GM18909 (cell line): ENCODE results near the gene ZBTB3.
"Not testable (repeated sequence)": the region's sequence is repeated elsewhere in the genome, so short reads cannot be mapped to it uniquely, and the experiment has no call there.

Experiments
- ATAC-seq: cut with Tn5 transposase; IDR thresholded peaks from one replicate; pipeline ENCODE4 v1.9.1; 2021; ENCODE audit warnings: mild to moderate bottlenecking; ENCODE audit not compliant: unreplicated experiment, poor library complexity

Gene ZBTB3

DNA sequence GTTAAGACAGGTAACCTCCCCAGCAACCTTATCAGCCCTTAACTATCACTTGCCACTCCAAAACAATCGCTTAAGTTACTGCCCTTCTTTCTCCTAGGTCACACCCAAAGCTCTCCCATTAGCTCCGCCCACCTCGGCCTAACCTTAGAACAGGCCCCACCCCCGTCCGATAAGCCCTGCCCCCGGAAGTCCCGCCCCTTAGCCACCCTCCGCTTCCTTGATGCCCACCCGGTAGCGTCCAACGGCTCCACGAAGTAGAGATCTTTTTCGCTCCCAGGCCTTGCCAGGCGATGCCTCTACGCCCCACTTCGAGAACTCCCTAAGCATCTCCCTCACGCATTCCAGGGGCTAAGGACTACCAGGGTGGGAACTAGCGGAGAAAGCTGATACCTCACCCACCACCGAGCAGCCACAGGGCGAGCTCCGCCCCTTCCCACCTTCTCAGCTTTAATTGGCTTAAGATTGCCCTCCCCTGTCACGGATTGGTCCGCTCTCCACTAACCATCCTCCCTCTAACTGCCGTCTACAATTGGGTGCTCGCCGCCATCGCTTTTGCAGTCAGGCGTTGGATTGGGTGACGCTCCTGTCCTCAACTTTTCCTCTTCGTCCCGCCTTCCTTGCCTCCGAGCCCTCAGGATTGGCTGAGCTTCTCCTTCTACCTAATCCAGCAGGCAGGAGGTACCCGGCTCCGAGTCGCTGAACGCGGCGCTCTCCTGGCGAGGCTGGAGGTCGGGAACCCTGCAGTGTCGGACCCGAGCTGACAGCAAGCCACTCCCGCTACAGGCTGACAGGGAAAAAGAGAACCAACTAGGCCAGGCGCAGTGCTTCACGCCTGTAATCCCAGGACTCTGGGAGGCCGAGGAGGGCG, at the start of gene ZBTB3:
Gene ZBTB3 (minus strand): TSS at position 425 of the 868 bp plus-strand sequence. CDS start 496 bp downstream, outside the sequence.
- ATAC-seq, result peak; percentile 97

DNA sequence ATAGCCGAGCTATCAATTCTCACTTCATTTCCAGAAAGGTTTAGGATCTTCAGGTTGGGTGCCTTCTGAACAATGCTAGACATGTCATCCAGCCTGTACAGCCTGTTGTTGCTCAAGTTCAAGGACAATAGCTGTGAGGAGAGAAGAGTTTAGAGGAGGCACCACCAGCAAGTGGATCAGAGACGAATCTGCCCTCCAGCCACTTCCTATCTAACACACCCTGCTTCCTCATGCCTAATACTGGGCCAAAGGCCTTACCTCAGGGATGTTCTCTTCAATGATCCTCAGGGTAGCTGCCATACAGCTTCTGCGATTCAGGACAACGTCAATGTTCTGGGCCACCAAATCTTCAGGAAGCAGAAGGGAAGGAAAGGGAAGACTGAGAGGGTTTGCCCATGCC, 47.1 kb upstream of the ZBTB3 start:
- no peak for ATAC-seq

DNA sequence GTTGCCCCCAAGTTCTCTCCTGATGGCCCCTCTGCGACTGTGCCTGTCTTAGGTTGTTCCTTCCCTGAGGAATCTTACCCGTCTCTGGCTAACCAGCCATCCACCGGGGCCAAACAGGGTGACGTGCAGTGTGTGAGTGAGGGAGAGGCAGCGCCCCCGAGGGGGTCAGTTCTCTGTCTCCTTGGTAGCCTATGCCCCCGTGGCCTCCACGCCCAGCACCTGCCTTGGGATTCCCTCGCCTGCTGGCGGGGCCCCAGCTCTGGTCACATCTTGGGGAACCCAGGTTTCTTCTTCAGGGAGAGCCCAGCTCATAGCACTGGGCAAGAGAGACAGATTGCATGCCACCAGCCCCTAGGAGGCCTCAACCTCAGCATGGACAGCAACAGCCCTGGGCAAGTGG, 45.5 kb upstream of the ZBTB3 start:
- ATAC-seq, result no peak

DNA sequence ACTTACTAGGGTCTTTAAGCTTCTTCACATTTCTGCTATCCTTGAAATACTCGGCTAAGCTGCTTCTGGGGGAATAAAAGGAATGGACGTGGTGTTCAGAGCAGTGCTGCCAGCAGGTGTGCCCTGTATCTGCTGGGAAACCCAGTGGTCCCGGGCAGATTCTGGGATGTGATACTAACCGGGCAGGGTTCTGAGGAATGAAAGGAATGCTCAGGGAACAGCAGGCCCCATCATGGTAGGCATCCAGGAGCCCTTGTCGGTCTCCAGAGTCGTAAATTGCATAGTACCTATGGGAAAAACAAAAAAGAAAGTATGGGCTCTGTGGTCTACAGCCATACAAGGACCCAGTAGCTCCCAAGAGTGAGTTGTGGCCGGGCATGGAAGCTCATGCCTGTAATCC, 42.3 kb upstream of the ZBTB3 start:
- ATAC-seq, result no peak

DNA sequence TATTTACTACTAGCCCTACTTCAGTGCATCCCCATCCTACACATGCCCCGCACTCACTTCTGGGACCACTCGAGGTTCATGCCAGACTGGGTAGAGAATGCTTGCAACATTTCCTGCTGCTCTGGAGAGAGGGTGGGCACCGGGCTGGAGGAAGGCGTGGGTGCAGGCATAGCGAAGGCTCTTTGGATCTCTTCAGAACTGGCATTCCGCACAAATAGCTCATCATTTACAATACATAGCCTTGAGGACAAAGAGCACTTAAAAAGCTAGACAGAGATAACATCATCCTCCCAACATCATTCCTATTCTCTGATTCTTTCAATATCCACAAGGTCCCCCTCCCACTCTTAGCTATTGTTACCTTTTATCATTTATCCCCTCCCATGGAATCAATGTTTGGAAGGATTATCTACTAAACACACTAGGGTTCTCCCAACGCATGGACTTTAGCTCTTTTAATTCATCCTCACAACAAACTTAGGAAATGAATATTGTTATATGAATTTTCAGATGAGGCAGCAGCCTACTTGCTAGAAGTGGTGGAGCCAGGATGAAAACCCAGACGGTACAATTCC, 40.3 kb upstream of the ZBTB3 start:
- no peak for ATAC-seq

DNA sequence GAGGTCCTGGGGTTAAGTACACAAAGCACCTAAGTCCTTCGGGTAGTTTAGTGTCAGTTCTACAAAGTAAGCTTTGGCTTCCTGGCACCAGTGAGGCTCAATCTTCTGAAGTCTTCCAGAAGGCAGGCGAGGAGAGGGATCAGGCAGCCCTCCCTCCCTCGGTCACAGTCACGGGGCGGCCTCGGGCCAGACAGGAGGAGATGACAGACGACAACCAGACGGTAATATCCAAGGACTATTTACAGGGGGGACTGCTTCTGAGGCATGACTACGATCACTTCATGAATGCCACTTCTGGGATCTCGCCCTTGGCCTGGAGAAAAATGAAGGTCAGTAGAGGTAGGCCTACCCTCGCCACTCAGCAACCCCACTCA, 38.2 kb upstream of the ZBTB3 start:
- no peak for ATAC-seq

DNA sequence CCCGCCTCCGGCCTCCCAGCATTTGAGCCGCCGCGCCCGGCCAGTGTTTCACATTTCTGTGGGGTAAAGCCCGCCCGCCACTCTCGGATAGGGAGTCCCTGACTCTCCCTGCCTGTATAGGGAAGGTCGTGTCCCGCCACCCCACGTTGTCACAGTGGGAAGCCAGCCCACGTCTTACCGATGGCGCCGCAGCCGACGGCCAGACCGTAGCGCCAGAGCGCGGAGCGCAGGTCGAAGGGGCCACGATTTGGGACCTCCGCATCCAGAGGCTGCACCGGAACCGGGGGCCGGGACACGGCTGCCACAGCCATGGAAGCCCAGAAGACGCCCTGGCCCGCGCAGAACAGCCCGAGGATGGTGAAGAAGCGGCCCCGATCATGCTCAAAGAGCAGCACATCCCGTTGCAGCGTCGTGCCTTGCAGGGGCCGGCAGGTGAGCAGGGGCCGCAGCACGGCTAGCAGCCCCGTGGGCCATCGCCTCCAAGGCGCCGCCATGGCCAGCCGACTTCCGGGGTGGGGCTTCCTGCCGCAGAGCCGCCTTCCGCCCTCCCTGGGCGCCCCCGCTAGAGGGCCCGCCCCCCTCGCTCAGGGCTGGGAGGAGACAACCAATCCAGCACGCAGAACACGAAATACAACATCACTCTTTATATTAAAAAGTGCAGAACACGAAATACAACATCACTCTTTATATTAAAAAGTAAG, 37.7 kb upstream of the ZBTB3 start, which contains the start of gene TMEM223:
Gene TMEM223 (minus strand): TSS at position 506 of the 701 bp plus-strand sequence. CDS start 12 bp downstream, at position 494.
- ATAC-seq, result peak; percentile 75

DNA sequence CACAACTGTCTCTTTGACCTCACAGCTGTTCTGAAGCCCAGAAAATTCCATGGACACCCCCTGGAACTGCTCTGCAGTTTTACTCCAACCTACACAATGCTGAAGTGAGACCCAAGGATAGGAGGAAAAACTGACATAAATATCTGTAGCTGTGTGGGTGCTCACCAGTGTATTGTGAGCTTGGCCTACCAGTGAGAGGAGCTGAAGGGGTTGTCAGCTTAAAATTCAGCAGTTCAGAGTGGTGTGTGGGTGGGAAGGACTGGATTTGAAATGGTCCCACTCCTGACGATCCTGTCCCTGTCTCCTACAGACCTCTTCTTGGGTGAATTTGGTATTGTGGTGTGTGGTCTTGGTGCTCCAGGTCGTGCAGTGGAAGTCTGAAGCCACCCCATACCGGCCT, 35.6 kb upstream of the ZBTB3 start:
- no peak for ATAC-seq

DNA sequence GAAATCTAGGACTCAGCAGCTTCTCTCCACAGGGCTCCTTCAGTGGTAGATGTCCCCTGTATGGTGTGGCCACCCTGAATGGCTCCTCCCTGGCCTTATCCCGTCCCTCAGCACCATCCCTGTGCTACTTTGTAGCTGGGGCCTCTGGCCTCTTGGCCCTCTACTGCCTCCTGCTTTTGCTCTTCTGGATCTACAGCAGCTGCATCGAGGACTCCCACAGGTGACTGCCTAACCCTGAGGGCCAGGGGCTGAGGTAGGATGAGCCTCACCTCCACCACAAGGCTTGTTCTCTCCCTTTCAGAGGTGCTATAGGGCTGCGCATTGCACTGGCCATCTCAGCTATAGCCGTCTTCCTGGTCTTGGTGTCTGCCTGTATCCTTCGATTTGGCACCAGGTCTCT, 35.0 kb upstream of the ZBTB3 start:
- no peak for ATAC-seq

DNA sequence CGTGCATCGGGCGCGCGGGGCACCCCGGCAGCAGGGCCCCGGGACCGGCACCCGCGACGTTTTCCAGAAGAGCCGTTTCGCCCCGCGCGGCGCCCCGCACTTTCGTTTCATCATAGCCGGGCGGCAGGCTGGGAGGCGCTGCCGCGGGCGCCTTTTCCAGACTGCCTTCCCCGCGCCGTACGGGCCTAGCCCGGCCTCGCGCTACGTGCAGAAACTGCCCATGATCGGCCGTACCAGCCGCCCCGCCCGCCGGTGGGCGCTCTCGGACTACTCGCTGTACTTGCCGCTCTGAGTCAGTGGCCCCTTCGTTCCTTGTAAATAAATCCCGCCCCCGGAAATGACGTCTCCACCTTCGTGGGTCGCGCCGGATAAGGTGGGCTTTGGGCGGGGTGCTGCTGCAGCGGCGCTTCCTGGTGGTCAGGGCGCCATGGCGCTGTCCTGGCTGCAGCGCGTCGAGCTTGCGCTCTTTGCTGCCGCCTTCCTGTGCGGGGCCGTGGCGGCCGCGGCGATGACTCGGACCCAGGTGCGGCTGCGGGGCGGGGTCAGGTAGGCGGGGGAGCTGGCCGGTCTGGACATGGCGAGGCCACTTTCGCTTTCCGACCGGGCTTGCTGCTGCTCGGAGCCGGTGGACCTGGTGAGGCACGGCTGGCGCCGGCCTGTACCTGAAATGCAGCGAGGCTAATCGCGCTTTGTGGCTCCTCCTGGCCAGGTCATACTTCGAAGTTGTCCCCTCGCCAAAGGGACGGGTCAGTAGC, 33.2 kb upstream of the ZBTB3 start, which contains the start of gene TMEM179B:
Gene TMEM179B (plus strand): TSS at position 398 of the 755 bp plus-strand sequence. CDS start 30 bp downstream, at position 428.
- peak; percentile 65 for ATAC-seq

DNA sequence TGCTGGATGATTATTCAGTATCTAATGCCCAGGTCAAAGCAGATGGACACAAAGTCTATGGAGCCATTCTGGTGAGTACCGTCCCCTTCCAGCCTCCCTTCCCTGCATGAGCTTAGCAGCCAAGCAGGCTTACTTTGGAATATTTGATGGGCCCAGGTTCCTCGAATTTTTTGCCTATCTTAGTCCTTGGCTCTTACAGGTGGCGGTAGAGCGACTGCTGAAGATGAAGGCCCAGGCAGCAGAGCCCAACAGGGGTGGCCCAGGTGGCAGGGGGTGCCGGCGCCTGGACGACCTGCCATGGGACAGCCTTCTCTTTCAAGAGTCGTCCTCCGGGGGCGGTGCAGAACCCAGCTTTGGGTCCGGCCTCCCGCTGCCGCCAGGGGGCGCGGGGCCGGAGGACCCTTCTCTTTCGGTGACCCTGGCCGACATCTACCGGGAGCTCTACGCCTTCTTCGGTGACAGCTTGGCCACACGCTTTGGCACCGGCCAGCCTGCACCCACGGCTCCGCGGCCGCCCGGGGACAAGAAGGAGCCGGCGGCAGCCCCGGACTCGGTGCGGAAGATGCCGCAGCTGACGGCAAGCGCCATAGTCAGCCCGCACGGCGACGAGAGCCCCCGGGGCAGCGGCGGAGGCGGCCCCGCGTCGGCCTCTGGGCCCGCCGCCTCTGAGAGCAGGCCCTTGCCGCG, 32.5 kb upstream of the ZBTB3 start:
- peak; percentile 66 for ATAC-seq

DNA sequence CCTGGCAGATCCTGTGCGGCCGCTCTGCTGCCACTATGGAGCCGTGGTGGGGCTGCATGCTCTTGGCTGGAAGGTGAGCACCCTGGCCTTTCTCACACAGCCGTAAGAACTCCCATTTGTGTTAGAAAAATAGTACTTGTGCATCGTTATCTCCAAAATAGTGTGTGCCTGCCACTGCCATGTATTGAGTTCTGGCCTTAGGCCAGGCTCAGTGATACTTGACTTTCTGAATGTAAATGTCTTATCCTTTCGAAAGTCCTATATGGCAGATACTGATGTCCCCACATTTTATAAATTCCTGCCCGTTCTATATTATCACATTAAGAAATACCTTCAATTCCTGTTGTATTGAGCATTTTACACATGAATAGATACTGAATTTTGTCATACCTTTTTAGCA, 28.8 kb upstream of the ZBTB3 start:
- ATAC-seq, result no peak

DNA sequence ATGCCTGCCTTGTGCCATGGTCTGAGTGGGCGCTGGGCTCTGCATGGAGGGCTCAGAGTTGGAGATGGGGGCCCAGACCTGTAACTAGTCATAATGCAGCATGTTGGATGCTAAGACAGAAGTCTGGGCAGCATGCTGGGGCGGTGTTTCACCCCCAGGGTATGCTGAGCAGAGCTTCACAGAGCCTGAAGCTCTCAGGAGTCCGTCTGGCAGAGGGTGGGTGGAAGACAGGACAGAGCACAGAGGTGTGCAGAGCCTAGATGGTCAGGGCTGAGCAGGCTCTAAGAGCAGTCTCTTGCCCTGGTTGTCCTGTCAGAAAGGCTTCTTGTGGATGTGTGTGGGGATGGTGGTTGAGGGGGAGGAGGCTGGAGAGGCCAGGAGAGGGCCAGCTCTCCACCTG, 24.5 kb upstream of the ZBTB3 start:
- ATAC-seq, result no peak

DNA sequence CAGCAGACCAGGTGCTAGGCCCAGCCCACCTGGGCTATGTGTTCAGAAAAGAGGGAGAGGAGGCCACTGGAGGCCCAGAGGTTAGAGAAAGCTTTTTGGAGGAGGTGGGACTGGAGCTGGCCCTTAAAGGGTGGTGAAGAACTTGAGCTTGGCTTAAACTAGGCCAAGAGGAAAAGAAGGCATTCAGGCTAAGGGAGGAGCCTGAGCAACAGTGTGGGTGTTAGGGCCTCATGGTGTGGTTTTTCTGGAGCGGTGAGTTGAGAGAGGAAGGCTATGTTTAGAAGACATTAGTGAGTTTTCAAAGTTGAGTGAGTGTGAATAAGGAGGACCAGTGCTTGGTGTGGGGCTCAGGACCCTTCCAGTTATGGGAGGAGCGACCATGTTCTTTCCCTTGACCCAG, 23.4 kb upstream of the ZBTB3 start:
- no peak for ATAC-seq

DNA sequence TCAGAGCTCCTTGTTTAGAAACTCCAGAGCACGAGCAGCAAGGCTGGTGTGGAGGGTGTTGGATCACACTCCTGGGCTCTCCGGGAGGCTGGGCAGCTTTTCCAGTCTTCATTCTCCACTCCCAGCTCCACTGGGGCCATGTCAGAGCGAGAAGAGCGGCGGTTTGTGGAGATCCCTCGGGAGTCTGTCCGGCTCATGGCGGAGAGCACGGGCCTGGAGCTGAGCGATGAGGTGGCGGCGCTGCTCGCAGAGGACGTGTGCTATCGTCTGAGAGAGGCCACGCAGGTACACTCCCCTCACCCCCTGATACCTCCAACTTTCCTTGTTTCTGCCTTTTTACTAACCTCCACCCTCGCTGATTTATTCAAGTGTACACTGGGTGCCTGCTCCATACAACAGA, 21.7 kb upstream of the ZBTB3 start:
- no peak for ATAC-seq

DNA sequence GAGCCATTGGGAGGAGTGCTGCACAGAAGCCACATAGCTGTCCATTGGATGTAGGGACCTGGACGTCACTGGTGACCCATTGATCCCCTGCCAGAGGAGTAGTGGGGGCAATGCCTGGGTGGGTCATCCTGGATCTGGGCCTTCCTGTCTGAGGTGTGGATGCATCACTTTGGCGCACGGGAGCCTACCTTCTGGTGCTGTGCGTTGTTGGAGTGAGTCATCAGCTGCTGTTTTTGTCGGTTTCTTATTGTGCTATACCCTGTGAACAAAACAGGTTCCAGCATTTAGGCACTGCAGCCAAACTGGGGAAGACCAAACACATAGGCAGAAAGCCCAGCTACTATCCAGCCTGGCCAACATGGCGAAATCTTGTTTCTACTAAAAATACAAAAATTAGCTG, 20.4 kb upstream of the ZBTB3 start:
- ATAC-seq, result no peak

DNA sequence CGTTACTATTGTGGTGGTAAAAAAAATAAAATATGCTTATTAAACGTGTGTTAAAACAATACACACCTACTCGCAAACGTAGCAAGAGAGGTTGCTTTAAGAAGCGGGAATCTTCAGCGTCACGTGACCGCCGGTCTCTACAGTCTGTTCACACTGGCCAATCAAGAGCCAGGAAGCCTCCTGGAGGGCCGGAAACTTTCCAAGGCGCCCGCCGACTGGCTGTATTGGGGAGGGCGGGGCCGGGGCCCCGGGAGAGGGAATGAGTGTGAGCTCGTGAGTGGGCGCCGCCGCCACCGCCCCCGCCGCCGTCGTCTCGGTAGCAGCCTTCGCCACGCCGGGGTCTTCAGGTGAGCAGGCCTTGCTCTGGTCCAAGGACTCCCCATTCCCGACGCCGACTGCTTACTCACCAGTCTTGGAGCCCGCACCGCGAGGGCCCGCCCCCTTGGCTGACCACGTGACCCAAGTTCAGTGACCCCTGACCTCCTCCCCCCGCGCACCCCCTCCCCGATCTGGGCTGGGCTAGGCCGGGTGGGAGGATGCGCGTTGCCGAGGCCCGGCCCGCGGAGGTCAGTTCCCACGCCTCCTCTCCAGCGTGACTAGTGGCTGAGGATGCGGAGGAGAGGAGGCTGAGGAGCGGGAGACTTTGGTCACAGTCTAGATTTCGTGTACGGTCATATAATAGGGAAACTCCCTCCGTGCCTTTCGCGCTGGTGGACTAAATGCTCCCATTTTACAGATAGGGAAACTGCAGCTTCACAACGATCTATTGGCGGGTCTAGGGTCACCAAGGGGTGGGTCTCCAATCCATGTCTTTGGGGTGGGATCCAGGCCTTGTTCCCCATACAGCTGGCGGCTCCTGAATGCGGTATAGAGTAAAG, 17.4 kb upstream of the ZBTB3 start, which contains the start of gene TAF6L:
Gene TAF6L (plus strand): TSS at position 253 of the 878 bp plus-strand sequence. CDS start 4,388 bp downstream, outside the sequence.
- peak; percentile 79 for ATAC-seq

DNA sequence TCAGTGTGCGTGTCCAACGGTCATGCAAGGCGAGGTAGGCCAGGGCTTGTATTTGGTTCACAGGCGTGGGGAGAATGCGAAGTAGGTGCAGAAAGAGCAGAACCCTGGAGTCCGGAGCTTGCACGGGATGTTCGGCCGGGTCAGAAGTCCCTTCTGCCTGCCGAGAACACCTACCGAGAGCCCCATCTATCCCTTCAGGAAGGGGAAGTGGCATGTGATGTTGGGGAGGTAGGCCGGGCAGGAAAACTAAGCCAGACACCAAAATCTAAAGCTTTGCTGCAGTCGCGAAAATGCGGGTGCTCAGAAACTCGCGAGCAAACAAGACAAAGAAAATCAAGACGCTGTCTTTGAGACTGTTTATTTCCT, 16.8 kb upstream of the ZBTB3 start:
- ATAC-seq, result peak; percentile 8

DNA sequence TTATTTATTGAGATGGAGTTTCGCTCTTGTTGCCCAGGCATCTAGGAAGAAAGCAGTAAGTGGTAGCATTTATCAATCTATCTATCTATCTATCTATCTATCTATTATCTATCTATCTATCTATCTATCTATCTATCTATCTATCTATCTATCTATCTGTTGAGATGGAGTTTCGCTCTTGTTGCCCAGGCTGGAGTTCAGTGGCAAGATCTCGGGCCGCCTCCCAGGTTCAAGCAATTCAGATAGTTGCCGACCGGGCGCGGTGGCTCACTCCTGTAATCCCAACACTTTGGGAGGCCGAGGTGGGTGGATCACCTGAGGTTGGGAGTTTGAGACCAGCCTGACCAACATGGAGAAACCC, 6.9 kb upstream of the ZBTB3 start:
- not testable (repeated sequence) for ATAC-seq
